Cardiac muscle cell (in vitro differentiated cells and primary cell): ENCODE measurements around the gene PHF2. TPM values are rescaled to one million over a fixed set of nuclear protein-coding genes. Genes with fewer than 3 reads are reported as not detected.
A peak's percentile ranks its signal among the peaks of the same experiment; 100 is the strongest.
"Not testable (repeated sequence)": the region's sequence is repeated elsewhere in the genome, so short reads cannot be mapped to it uniquely, and the experiment has no call there.

ENCODE experiments used
- DNase-seq, 2 donors: peaks; one replicate each; pipeline versions ENCODE4 v3.0.0 to v3.0.0-alpha.2; 2010 to 2017; ENCODE audit warnings: low read depth in 1 of 2, low spot score in 1 of 2
- H3K27ac ChIP-seq: fragments of 200-600 bp; sonication (generic); 2 replicates; pipeline ENCODE4 v1.5.1; 2016
- H3K27me3 ChIP-seq: fragments of 200-600 bp; sonication (generic); 2 replicates; pipeline ENCODE4 v1.6.0; 2016; ENCODE audit warnings: control low read depth
- H3K36me3 ChIP-seq: fragments of 200-600 bp; sonication (generic); 2 replicates; pipeline ENCODE4 v1.5.1; 2016; ENCODE audit warnings: control low read depth
- H3K4me1 ChIP-seq: fragments of 200-600 bp; sonication (generic); 2 replicates; pipeline ENCODE4 v1.8.1; 2017; ENCODE audit warnings: low read depth, mild to moderate bottlenecking, mixed run types
- H3K4me3 ChIP-seq: fragments of 200-600 bp; sonication (generic); 2 replicates; pipeline ENCODE4 v1.5.1; 2016; ENCODE audit warnings: mild to moderate bottlenecking
- H3K9me3 ChIP-seq: fragments of 200-600 bp; sonication (generic); 2 replicates; pipeline ENCODE4 v1.5.1; 2017; ENCODE audit warnings: low read depth, mild to moderate bottlenecking, control low read depth
- polyA plus RNA-seq: library from polyadenylated mRNA; unstranded; fragments of >200 nt; fragmentation: Nextera tagmentation; extraction: Ambion mirVana; gene quantifications from 2 replicates; pipeline ENCODE4 v1.2.1, GENCODE V29; 2016
- total RNA-seq: library from RNA; depleted of rRNA; stranded (reverse); fragments of >200 nt; gene quantifications from 2 replicates; pipeline ENCODE4 v1.2.3, GENCODE V29; 2016
- TF ChIP-seq, protein P1 (sequence below): IDR thresholded peaks from 2 replicates; pipeline ENCODE4 v1.5.1; 2012; ENCODE audit warnings: low read depth, mild to moderate bottlenecking, low read length

The PHF2 gene
- total and polyA plus RNA-seq, 2 experiments from 2014 or later: 14.1 to 33.7 TPM

GRCh38 chr9:93670208-93671019 is 94.0 kb downstream of the PHF2 start:
- Histone ChIP-seq H3K27me3 (no peaks in the 10 kb centered on the region), H3K9me3 (no peaks in the 10 kb centered on the region), H3K4me3 (no peak overlapping the region), H3K36me3 (no peaks in the 10 kb centered on the region), H3K27ac (no peak overlapping the region), H3K4me1 (no peaks in the 10 kb centered on the region)
- DNase-seq: peak; percentile 14 to 63
- TF ChIP-seq, protein P1, sequence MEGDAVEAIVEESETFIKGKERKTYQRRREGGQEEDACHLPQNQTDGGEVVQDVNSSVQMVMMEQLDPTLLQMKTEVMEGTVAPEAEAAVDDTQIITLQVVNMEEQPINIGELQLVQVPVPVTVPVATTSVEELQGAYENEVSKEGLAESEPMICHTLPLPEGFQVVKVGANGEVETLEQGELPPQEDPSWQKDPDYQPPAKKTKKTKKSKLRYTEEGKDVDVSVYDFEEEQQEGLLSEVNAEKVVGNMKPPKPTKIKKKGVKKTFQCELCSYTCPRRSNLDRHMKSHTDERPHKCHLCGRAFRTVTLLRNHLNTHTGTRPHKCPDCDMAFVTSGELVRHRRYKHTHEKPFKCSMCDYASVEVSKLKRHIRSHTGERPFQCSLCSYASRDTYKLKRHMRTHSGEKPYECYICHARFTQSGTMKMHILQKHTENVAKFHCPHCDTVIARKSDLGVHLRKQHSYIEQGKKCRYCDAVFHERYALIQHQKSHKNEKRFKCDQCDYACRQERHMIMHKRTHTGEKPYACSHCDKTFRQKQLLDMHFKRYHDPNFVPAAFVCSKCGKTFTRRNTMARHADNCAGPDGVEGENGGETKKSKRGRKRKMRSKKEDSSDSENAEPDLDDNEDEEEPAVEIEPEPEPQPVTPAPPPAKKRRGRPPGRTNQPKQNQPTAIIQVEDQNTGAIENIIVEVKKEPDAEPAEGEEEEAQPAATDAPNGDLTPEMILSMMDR: no peak

GRCh38 chr9:93671020-93671338 is 94.6 kb downstream of the PHF2 start:
- Histone ChIP-seq H3K27ac (no peak overlapping the region), H3K9me3 (no peaks in the 10 kb centered on the region), H3K27me3 (no peaks in the 10 kb centered on the region), H3K4me3 (no peak overlapping the region), H3K36me3 (no peaks in the 10 kb centered on the region), H3K4me1 (no peaks in the 10 kb centered on the region)
- DNase-seq: no peak
- TF ChIP-seq, protein P1: no peak

DNA sequence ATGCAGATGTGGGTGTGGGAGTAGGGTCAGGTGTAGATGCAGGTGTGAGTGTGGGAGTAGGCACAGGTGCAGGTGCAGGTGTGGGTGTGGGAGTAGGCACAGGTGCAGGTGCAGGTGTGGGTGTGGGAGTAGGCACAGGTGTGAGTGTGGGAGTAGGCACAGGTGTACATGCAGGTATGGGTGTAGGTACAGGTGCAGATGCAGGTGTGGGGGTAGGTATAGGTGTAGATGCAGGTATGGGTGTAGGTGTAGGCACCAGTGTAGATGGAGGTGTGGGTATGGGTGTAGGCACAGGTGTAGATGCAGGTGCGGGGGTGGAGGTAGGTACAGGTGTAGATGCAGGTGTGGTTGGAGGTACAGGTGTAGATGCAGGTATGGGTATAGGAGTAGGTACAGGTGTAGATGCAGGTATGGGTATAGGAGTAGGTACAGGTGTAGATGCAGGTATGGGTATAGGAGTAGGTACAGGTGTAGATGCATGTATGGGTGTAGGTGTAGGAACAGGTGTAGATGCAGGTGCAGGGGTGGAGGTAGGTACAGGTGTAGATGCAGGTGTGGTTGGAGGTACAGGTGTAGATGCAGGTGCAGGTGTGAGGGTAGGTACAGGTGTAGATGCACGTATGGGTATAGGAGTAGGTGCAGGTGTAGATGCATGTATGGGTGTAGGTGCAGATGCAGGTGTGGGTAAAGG is 96.1 kb downstream of the PHF2 start:
- H3K9me3 ChIP-seq, H3K4me1 ChIP-seq, H3K4me3 ChIP-seq, H3K27me3 ChIP-seq, H3K36me3 ChIP-seq, H3K27ac ChIP-seq: not testable (repeated sequence)
- DNase-seq: peak in 1 of 2 donors; percentile 20

- DNase-seq: peak in 1 of 2 donors; percentile 44
- TF ChIP-seq, protein P1: no peak
- Histone ChIP-seq H3K27ac (no peak overlapping the region), H3K27me3 (no peaks in the 10 kb centered on the region), H3K36me3 (peaks cover 6% of the 10 kb centered on the region), H3K4me1 (no peaks in the 10 kb centered on the region), H3K4me3 (no peak overlapping the region), H3K9me3 (no peaks in the 10 kb centered on the region)
These were observed 96.8 kb downstream of the PHF2 start for GRCh38 chr9:93673021-93673838.

- peaks cover 6% of the 10 kb centered on the region for H3K36me3 ChIP-seq
- H3K4me1 ChIP-seq: no peaks in the 10 kb centered on the region
- DNase-seq: no peak
These were observed 97.5 kb downstream of the PHF2 start for GRCh38 chr9:93673839-93674334.

More at GRCh38 chr9:93673839-93674334, 97.5 kb downstream of the PHF2 start:
- Histone ChIP-seq H3K9me3 (no peaks in the 10 kb centered on the region), H3K27me3 (no peaks in the 10 kb centered on the region), H3K4me3 (no peak overlapping the region), H3K27ac (no peak overlapping the region)
- TF ChIP-seq, protein P1: no peak
